Renal pelvis (tissue), 4 donors: Measurements from ENCODE around the gene BMPR1B. TPM values are rescaled to one million over a fixed set of nuclear protein-coding genes. Genes with fewer than 3 reads are reported as not detected.

Experiments
- DNase-seq: peaks from one replicate; pipeline ENCODE4 v3.0.0-alpha.2; 2013
- polyA plus RNA-seq, 3 donors: library from polyadenylated mRNA; unstranded; fragments of 120-200 nt; gene quantifications; one replicate each; pipeline ENCODE4 v1.2.1, GENCODE V29; 2013; ENCODE audit not compliant: insufficient read length in 3 of 3

BMPR1B gene
- polyA plus RNA-seq, 3 donors, result 17.3 to 24.4 (median 18.2) TPM

GRCh38 chr4:94897023-94897422 lies 139.3 kb downstream of the BMPR1B start:
- DNase-seq, result no peak

DNA sequence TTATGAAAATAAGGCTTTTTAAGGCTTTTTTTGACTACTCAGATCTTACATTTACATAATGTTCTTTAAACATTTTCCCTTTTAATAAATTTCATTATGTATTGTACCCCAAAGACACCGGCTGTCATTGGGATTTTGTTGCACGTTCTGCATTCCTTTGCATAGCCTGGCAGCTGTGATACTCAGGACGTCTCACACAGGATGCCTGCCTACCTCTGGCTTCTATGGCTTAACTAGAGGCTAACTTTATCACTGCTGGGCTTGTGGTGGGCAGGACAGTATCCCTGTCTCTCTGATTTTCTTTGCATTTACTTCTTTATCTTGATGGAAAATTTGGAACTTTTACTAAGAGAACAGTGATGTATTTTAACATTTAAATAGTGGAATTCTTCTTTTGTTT lies 147.8 kb downstream of the BMPR1B start:
- DNase-seq, result no peak

GRCh38 chr4:94909645-94910044 lies 151.9 kb downstream of the BMPR1B start:
- peak; percentile 42 for DNase-seq

GRCh38 chr4:94911106-94911505 lies 153.4 kb downstream of the BMPR1B start:
- no peak for DNase-seq

- DNase-seq, result no peak
These were observed 154.9 kb downstream of the BMPR1B start for GRCh38 chr4:94912606-94913005.

- no peak for DNase-seq
These were observed 155.6 kb downstream of the BMPR1B start for GRCh38 chr4:94913316-94913715.

GRCh38 chr4:94917146-94917545 lies 159.4 kb downstream of the BMPR1B start:
- no peak for DNase-seq

DNA sequence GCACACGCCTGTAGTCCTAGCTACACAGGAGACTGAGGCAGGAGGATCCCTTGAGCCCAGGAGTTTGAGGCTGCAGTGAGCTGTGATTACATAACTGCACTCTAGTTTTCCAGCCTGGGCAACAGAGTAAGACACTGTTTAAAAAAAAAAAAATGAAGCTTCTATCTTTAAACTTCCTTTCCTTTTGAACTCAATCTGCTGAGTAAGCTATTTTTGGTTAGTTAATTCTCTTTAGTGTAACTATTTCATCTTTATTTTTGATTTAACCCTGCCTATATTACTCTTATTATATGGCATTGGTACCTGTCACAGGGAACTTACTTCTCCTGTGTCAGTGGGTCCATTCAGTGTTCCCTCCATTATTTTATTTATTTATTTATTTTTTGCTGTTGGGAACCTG lies 160.8 kb downstream of the BMPR1B start:
- no peak for DNase-seq

GRCh38 chr4:94920369-94920768 lies 162.6 kb downstream of the BMPR1B start:
- DNase-seq, result no peak

DNA sequence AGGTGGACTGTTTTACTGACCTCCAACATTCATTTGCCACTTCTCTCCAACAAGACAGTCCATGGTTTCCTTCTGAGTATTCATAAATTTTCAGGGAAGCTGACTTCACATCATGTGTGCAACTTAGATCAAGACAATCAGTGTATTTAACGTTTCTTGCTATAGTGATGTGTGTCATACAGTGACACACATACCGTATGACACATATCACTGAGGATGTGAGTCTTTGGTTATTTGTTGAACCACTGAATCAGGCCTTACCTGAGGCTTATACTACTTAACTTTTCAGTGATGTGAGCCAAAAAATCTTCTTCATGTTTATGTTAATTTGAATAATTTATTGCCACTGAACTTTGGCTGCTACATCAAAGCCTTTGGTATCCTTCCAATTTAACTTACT lies 166.8 kb downstream of the BMPR1B start:
- DNase-seq, result no peak

DNA sequence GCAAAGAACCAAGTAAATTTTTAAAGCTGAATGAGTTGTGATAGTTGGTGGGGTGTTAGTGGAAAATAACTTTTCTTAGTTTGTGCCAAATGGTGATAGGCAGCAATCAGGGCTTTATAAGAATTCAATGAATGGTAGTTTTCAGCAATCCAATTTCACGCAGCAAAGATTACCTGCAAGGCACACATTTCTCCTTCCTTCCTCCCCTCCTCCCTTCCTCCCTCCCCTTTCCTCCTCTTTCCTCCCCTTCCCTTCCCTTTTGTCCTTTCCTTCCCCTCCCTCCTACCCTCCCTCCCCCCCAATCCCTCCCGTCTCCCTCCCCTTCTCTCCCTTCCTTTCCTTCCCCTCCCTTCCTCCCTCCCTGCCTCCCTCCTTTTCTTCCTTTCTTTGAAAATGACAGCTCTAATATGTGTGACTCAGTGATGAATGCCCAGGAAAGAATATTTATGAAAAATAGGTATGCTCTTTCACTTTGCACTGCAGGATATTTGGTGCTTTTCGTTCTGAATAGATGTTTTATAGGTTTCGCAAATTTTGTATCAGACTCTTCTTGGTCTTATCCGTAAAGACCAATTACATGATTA lies 168.1 kb downstream of the BMPR1B start:
- DNase-seq, result no peak

- no peak for DNase-seq
These were observed 169.2 kb downstream of the BMPR1B start for GRCh38 chr4:94926936-94927335.

GRCh38 chr4:94927696-94928095 lies 169.9 kb downstream of the BMPR1B start:
- DNase-seq, result no peak

- no peak for DNase-seq
These were observed 171.9 kb downstream of the BMPR1B start for GRCh38 chr4:94929696-94930095.

DNA sequence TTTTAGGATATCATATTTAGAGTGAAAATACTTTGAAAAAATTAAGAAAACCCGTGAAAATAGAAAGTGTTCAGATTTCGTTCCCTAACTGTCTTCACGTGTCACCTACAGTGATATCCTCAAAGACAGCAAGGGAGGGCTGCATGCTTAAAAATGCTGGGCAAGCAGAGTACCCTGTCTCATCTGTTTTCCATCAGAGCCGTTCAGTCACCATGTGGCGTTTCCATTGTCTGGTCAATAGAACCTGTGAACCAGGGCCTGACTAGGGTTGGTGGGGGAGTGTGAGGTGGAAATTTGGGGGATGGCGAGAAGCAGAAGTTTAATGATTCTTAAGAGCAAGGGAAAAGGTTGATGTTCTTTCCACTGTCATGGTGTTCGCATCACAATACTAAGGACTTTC lies 173.9 kb downstream of the BMPR1B start:
- DNase-seq, result no peak

GRCh38 chr4:94932366-94932765 lies 174.6 kb downstream of the BMPR1B start:
- no peak for DNase-seq

GRCh38 chr4:94933799-94934198 lies 176.0 kb downstream of the BMPR1B start:
- no peak for DNase-seq

- DNase-seq, result no peak
These were observed 176.4 kb downstream of the BMPR1B start for GRCh38 chr4:94934201-94934600.

DNA sequence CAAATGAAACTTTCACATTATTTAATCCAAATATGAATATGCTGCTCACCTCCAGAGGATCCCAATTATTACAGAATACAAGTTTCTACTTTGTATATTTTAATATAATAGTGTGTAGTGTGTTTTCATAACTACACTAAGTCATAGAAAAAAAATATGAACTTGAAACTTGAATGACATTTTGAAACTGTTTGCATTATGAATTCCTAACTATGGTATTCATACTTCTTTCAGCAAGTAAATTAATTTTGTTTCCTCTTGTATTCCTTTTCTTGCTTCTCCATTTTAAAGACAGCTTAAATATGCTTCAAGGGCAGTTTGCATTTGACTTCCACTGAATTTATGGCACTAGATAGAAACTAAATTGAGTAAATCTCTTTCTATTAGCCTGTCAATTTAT lies 177.1 kb downstream of the BMPR1B start:
- no peak for DNase-seq

DNA sequence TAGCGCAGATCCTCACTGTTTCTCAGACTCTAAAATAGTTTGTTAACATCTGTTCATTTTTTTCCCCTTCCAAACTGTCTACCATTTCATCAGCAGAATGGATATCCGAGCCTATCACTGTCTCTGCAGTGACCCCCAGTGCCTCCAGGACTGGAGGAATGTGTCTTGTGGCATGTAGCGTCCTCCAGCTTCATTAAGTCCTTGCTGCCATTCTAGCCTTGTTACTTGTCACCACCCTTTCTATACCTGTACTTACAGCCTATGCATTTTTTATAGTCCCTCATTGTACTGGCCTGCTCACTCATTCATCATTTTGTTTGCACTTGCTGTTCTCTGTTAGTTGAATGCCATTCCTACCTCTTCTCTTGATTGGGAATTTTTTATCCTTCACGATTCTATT lies 179.1 kb downstream of the BMPR1B start:
- DNase-seq, result no peak

GRCh38 chr4:94939791-94940519 lies 182.2 kb downstream of the BMPR1B start:
- no peak for DNase-seq

- no peak for DNase-seq
These were observed 182.8 kb downstream of the BMPR1B start for GRCh38 chr4:94940520-94940908.

- DNase-seq, result no peak
These were observed 184.0 kb downstream of the BMPR1B start for GRCh38 chr4:94941706-94942105.

- DNase-seq, result no peak
These were observed 187.0 kb downstream of the BMPR1B start for GRCh38 chr4:94944726-94945125.
